HepG2 (cell line): ENCODE measurements around the gene LIMA1. TPM values are rescaled to one million over a fixed set of nuclear protein-coding genes. Genes with fewer than 3 reads are reported as not detected.

Source experiments
- ATAC-seq: fragments of 200-7000 bp; cut with Tn5 transposase; 3 replicates; pipeline ENCODE4 v1.9.1; 2020; ENCODE audit warnings: mild to moderate bottlenecking, moderate library complexity
- BruUV-seq: library from RNA; stranded (reverse); fragments of 400-500 nt; replicated peaks from 2 replicates; lab custom pipeline; 2021; lab: Mats Ljungman, UMichigan
- CTCF ChIA-PET: fragments of 300-600 bp; formaldehyde crosslinking; extraction: SDS; loops from one replicate; lab custom pipeline; 2021; ENCODE audit warnings: low total read pairs, inconsistent platforms, low intra/inter-chr PET ratio; lab: Yijun Ruan, JAX
- POLR2A ChIA-PET: fragments of 350-600 bp; sonication (Branson Sonifier 250); formaldehyde crosslinking; loops from one replicate; lab custom pipeline; 2020; ENCODE audit warnings: antibody characterized with exemption, inconsistent platforms; lab: Yijun Ruan, JAX
- DNase-seq: peaks from one replicate; pipeline ENCODE4 v3.0.0-alpha.2; 2015; ENCODE audit warnings: low spot score
- FAIRE-seq: peaks from 3 replicates; lab custom pipeline; 2011; peaks lifted over from hg19 to GRCh38; lab: Jason Lieb, UNC
- H2AFZ ChIP-seq: one replicate; pipeline ENCODE4 v1.6.1; 2011; ENCODE audit warnings: low read length, inconsistent platforms
- H3K27ac ChIP-seq: fragments of 300-600 bp; 3 replicates; pipeline ENCODE4 v1.8.0; 2011; ENCODE audit warnings: mixed run types, mild to moderate bottlenecking, mixed read lengths, low read length, inconsistent platforms; ENCODE audit not compliant: insufficient read depth; ENCODE audit errors: extremely low read length
- H3K27me3 ChIP-seq, 2 experiments: fragments of 200-600 bp in 1 of 2; 2 replicates in 1 of 2; 3 replicates in 1 of 2; pipeline versions ENCODE4 v1.6.0 to v1.8.0; 2011; ENCODE audit warnings: low read length in 2 of 2, mild to moderate bottlenecking in 2 of 2, moderate library complexity in 2 of 2, inconsistent platforms in 1 of 2; ENCODE audit not compliant: insufficient read depth in 2 of 2, control insufficient read depth in 1 of 2
- H3K36me3 ChIP-seq, 2 experiments: fragments of 200-600 bp in 1 of 2; replicated peaks in 1 of 2; 2 replicates in 1 of 2; 3 replicates in 1 of 2; pipeline versions ENCODE4 v1.5.1 to v1.8.0; 2011; ENCODE audit warnings: low read length in 2 of 2, inconsistent platforms in 1 of 2; ENCODE audit not compliant: insufficient read depth in 2 of 2, control insufficient read depth in 1 of 2
- H3K4me1 ChIP-seq: 2 replicates; pipeline ENCODE4 v1.5.1; 2012; ENCODE audit warnings: low read length, inconsistent platforms; ENCODE audit not compliant: insufficient read depth
- H3K4me2 ChIP-seq: 2 replicates; pipeline ENCODE4 v1.6.0; 2011; ENCODE audit warnings: low read depth, low read length, inconsistent platforms
- H3K4me3 ChIP-seq, 3 experiments: fragments of 200-600 bp in 1 of 3; sonication (generic), shearing (Covaris generic) in 1 of 3; replicated peaks in 1 of 3; 2 replicates each; pipeline ENCODE4 v1.5.1; 2011 to 2016; ENCODE audit warnings: low read length in 3 of 3, inconsistent platforms in 2 of 3, low read depth in 2 of 3, mild to moderate bottlenecking in 2 of 3, control low read depth in 1 of 3, mixed read lengths in 1 of 3; ENCODE audit not compliant: insufficient read depth in 1 of 3
- H3K79me2 ChIP-seq: one replicate; pipeline ENCODE4 v1.6.1; 2011; ENCODE audit warnings: low read length, inconsistent platforms; ENCODE audit not compliant: insufficient read depth
- H3K9ac ChIP-seq: 2 replicates; pipeline ENCODE4 v1.6.0; 2011; ENCODE audit warnings: mild to moderate bottlenecking, low read depth, low read length, inconsistent platforms; ENCODE audit not compliant: insufficient read depth
- H3K9me3 ChIP-seq: 2 replicates; pipeline ENCODE4 v1.5.1; 2012; ENCODE audit warnings: mild to moderate bottlenecking, low read length
- H4K20me1 ChIP-seq: 2 replicates; pipeline ENCODE4 v1.6.0; 2011; ENCODE audit warnings: inconsistent platforms, mild to moderate bottlenecking, low read length, moderate library complexity; ENCODE audit not compliant: insufficient read depth
- ATF2 ChIP-seq: sonication (generic); formaldehyde crosslinking; IDR thresholded peaks from 2 replicates; pipeline ENCODE4 v1.4.0; 2020; ENCODE audit warnings: missing genetic modification reagents
- CTCF ChIP-seq: sonication (generic); formaldehyde crosslinking; IDR thresholded peaks from 2 replicates; pipeline ENCODE4 v1.5.0; 2020; ENCODE audit warnings: mild to moderate bottlenecking, missing genetic modification reagents, moderate library complexity
- MAZ ChIP-seq, 2 experiments: sonication (generic) in 1 of 2; formaldehyde crosslinking in 1 of 2; IDR thresholded peaks; 2 replicates each; pipeline versions ENCODE4 v1.5.0 to v1.6.1; 2012 to 2020; ENCODE audit warnings: low read depth in 2 of 2, mild to moderate bottlenecking in 2 of 2, borderline replicate concordance in 1 of 2, improper control_type of control experiment in 1 of 2, low read length in 1 of 2, missing genetic modification reagents in 1 of 2, moderate library complexity in 1 of 2
- MBNL3 ChIP-seq: fragments of 250-450 bp; sonication (Bioruptor Pico); conservative IDR thresholded peaks from 2 replicates; pipeline ENCODE4 v1.8.0; 2022; ENCODE audit warnings: mild to moderate bottlenecking, inconsistent platforms
- NFYB ChIP-seq: sonication (generic); formaldehyde crosslinking; IDR thresholded peaks from 2 replicates; pipeline ENCODE4 v1.4.0; 2020; ENCODE audit warnings: missing genetic modification reagents
- NR2F6 ChIP-seq, 2 experiments: IDR thresholded peaks; 2 replicates each; pipeline ENCODE4 v1.6.1; 2016; ENCODE audit warnings: antibody characterized with exemption in 1 of 2, mild to moderate bottlenecking in 1 of 2
- RAD21 ChIP-seq: fragments of 450-650 bp; formaldehyde crosslinking; IDR thresholded peaks from 2 replicates; pipeline ENCODE4 v1.5.0; 2020; ENCODE audit warnings: mild to moderate bottlenecking
- SMC3 ChIP-seq: IDR thresholded peaks from 2 replicates; pipeline ENCODE4 v1.6.1; 2011; ENCODE audit warnings: low read length, improper control_type of control experiment
- STAG1 ChIP-seq: sonication (generic); formaldehyde crosslinking; IDR thresholded peaks from 2 replicates; pipeline ENCODE4 v1.4.0; 2020; ENCODE audit warnings: missing genetic modification reagents
- ZNF232 ChIP-seq: sonication (generic); formaldehyde crosslinking; IDR thresholded peaks from 2 replicates; pipeline ENCODE4 v1.4.0; 2020; ENCODE audit warnings: missing genetic modification reagents, borderline replicate concordance
- ZSCAN9 ChIP-seq: IDR thresholded peaks from 2 replicates; pipeline ENCODE4 v1.6.1; 2016; ENCODE audit warnings: borderline replicate concordance
- WGBS: methylation state at CpG from one replicate; pipeline ENCODE4 v1.1.6; 2017; ENCODE audit warnings: low lambda C conversion rate; 5-methylcytosine and 5-hydroxymethylcytosine counted together
- in situ Hi-C: cut with HindIII; loops from 2 replicates; pipeline ENCODE4 v1.10.0; 2017; ENCODE audit warnings: low pct_unique_long_range_greater_than_20kb; ENCODE audit not compliant: extremely low pct_ligation_motif_present
- intact Hi-C: fragments of 100-400 bp; cut with micrococcal nuclease; formaldehyde crosslinking; loops from one replicate; pipeline ENCODE4 v1.10.0; 2022; ENCODE audit not compliant: unreplicated experiment
- polyA plus RNA-seq, 8 experiments: library from polyadenylated mRNA; depleted of rRNA in 3 of 8; stranded (reverse) in 7 of 8; unstranded in 1 of 8; fragments of >200 nt; fragmentation: Illumina TruSeq in 4 of 8; extraction: Trizol in 4 of 8; gene quantifications; 2 replicates each; pipeline versions ENCODE4 v1.2.1 to v1.2.3, GENCODE V29; 2011 to 2016; ENCODE audit warnings: low read depth in 4 of 8, missing spikeins in 1 of 8, mixed read lengths in 1 of 8; ENCODE audit not compliant: insufficient read depth in 1 of 8
- total RNA-seq, 5 experiments: library from RNA; depleted of rRNA; stranded (reverse); fragments of >200 nt; fragmentation: Illumina TruSeq; extraction: Trizol; gene quantifications; 2 replicates each; pipeline ENCODE4 v1.2.3, GENCODE V29; 2016; ENCODE audit warnings: low read depth in 1 of 5
- TF ChIP-seq, protein P1 (sequence below): sonication (generic); formaldehyde crosslinking; IDR thresholded peaks from 2 replicates; pipeline ENCODE4 v1.4.0; 2020; ENCODE audit warnings: missing genetic modification reagents, mild to moderate bottlenecking, borderline replicate concordance

Gene LIMA1
- total and polyA plus RNA-seq, 2 of the 13 experiments (the other 11 are each of a cell fraction or from before 2014, with no cell fraction given): 13.0 to 19.8 TPM

GRCh38 chr12:50132505-50133135 is 150.7 kb downstream of the LIMA1 start:
- peak; percentile 74 for ATAC-seq
- POLR2A ChIA-PET: interaction anchor here (0.9 to 1.5 kb wide), 3 partner anchors 21 to 50 kb away, joined by 3 to 8 read pairs (median 3); partner anchors contain the start of genes CERS5 and COX14

More at GRCh38 chr12:50132505-50133135, 150.7 kb downstream of the LIMA1 start:
- no peak overlapping the region for H3K9ac ChIP-seq
- H2AFZ ChIP-seq: no peak overlapping the region
- peaks cover 15 to 55% of the 10 kb centered on the region in 2 experiments for H3K36me3 ChIP-seq
- in situ Hi-C loops: no loop called here
- H3K27ac ChIP-seq: no peak overlapping the region
- no peaks in the 10 kb centered on the region for H3K9me3 ChIP-seq
- no peaks in the 10 kb centered on the region for H3K79me2 ChIP-seq
- TF ChIP-seq ZNF232 (CRISPR knock-in tag) (no peak), SMC3 (peak; percentile 78), CTCF (CRISPR knock-in tag) (peak; percentile 72), ATF2 (CRISPR knock-in tag) (no peak), NR2F6 (IDR thresholded peaks at IDR 0.05) (peak; percentile 64), NR2F6 (CRISPR knock-in tag; IDR thresholded peaks at IDR 0.05) (peak; percentile 38; the same call in 1 of the 2 replicates), ZSCAN9 (CRISPR knock-in tag) (no peak), NFYB (CRISPR knock-in tag) (no peak), STAG1 (CRISPR knock-in tag) (peak; percentile 80), RAD21 (CRISPR knock-in tag) (peak; percentile 44; the same call in 1 of the 2 replicates), MAZ (IDR thresholded peaks at IDR 0.05; ENCODE audit: borderline replicate concordance, low read depth, low read length) (no peak), MAZ (CRISPR knock-in tag; IDR thresholded peaks at IDR 0.05; ENCODE audit: low read depth) (no peak), MBNL3 (no peak)
- TF ChIP-seq, protein P1, sequence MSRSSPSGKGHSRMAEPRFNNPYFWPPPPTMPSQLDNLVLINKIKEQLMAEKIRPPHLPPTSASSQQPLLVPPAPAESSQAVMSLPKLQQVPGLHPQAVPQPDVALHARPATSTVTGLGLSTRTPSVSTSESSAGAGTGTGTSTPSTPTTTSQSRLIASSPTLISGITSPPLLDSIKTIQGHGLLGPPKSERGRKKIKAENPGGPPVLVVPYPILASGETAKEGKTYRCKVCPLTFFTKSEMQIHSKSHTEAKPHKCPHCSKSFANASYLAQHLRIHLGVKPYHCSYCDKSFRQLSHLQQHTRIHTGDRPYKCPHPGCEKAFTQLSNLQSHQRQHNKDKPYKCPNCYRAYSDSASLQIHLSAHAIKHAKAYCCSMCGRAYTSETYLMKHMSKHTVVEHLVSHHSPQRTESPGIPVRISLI (CRISPR knock-in tag): 0 out of 2 replicates have a peak, but pooled peaks have one; percentile 28
- TF ChIP-seq, all 625 proteins: peak for 6
- FAIRE-seq: peak; percentile 80
- no peak overlapping the region for H3K4me2 ChIP-seq
- no TSS peak for BruUV-seq
- no peak overlapping the region for H3K4me3 ChIP-seq
- 56% methylated on average over 2 of the region's 2 CpGs for WGBS
- CTCF ChIA-PET: interaction anchor here (1.5 to 2.4 kb wide), 3 partner anchors 42 to 182 kb away, joined by 12 to 31 read pairs (median 14); no protein-coding TSS in a partner anchor
- no peaks in the 10 kb centered on the region for H3K27me3 ChIP-seq
- peak; percentile 48 for DNase-seq
- no peaks in the 10 kb centered on the region for H4K20me1 ChIP-seq
- intact Hi-C loops: loop anchor here (1.0 to 5.0 kb wide), 2 partner anchors 57 to 180 kb away; no protein-coding TSS in a partner anchor
- no peaks in the 10 kb centered on the region for H3K4me1 ChIP-seq
